Measurements from ENCODE around the gene FUT3.

FUT3 gene

DNA sequence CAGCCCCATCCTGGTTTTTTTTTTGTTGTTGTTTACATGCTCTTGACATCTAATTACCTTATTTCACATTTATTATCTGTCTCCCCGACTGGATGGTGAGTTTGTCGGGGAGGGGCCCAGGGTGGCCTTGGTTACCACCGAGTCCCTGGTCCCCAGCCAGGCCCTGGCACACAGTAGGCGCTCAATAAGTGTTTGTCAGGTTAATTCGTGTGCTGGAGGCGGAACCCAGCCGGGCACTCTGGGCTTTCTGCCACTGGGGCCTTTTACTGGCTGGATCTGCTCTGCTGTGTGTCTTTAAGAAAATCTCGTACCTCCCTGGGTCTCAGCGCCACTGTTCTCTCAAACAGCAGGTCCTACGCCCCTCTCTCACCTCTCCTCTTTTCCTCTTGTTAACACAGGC, 41.8 kb downstream of the FUT3 start:
- TF ChIP-seq, protein P1, sequence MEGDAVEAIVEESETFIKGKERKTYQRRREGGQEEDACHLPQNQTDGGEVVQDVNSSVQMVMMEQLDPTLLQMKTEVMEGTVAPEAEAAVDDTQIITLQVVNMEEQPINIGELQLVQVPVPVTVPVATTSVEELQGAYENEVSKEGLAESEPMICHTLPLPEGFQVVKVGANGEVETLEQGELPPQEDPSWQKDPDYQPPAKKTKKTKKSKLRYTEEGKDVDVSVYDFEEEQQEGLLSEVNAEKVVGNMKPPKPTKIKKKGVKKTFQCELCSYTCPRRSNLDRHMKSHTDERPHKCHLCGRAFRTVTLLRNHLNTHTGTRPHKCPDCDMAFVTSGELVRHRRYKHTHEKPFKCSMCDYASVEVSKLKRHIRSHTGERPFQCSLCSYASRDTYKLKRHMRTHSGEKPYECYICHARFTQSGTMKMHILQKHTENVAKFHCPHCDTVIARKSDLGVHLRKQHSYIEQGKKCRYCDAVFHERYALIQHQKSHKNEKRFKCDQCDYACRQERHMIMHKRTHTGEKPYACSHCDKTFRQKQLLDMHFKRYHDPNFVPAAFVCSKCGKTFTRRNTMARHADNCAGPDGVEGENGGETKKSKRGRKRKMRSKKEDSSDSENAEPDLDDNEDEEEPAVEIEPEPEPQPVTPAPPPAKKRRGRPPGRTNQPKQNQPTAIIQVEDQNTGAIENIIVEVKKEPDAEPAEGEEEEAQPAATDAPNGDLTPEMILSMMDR (IDR thresholded peaks at IDR 0.05; ENCODE audit: low read depth, low read length): no peak
- in situ Hi-C loops (cut with HindIII; ENCODE audit: low sequenced_read_pairs): no loop called here
- no peak overlapping the region for H3K4me3 ChIP-seq (ENCODE audit: low read depth, low read length)
- no peak for DNase-seq (ENCODE audit: low read depth, low spot score)

DNA sequence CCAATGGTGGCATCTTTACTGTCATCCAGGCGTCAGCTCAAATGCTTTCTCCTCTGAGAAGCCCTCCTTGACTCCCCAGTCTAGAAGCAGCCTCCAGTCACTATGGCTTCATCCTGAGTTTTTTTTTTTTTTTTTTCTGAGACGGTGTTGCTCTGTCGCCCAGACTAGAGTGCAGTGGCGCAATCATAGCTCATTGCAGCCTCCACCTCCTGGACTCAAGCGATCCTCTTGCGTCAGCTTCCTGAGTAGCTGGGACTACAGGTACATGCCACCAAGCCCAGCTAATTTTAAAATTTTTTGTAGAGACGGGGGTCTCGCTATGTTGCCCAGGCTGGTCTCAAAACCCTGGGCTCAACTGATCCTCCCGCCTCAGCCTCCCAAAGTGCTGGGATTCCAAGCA, 42.2 kb downstream of the FUT3 start:
- H3K4me3 ChIP-seq (ENCODE audit: low read depth, low read length): no peak overlapping the region
- in situ Hi-C loops (cut with HindIII; ENCODE audit: low sequenced_read_pairs): no loop called here
- TF ChIP-seq, protein P1 (IDR thresholded peaks at IDR 0.05; ENCODE audit: low read depth, low read length): no peak
- no peak for DNase-seq (ENCODE audit: low read depth, low spot score)

DNA sequence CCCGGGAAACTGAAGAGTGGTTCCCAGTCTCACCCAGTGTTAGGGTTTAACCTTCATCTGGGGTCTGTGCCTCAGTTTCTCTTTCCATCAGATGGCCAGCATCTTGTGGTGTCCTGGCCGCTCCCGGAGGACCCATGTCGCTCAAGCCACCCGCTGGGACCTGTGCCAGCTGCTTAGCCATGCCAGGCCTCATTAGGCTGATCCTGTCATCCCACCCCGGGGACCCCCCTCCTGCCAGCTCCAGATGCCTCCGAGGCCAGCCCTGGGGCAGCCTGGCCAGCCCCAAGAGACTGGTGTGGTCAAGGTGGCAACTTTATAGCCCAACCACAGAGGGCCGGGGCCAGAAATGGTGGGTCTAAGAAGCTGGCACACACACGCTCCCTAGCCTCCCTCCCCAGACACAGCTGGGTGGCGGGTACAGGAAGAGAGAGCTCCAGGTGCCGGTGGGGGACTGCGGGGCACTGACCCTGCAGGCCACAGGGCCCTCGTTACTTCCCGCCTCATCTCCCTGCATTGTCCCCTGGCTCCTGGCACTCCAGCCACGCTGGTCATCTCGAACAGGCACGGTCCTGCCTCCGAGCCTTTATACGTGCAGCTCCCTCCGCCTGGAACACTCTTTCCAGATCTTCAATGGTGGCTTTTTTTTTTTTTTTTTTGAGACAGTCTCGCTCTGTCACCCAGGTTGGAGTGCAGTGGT, 43.0 kb downstream of the FUT3 start:
- in situ Hi-C loops (cut with HindIII; ENCODE audit: low sequenced_read_pairs): no loop called here
- TF ChIP-seq, protein P1 (IDR thresholded peaks at IDR 0.05; ENCODE audit: low read depth, low read length): no peak
- no peak overlapping the region for H3K4me3 ChIP-seq (ENCODE audit: low read depth, low read length)
- no peak for DNase-seq (ENCODE audit: low read depth, low spot score)

DNA sequence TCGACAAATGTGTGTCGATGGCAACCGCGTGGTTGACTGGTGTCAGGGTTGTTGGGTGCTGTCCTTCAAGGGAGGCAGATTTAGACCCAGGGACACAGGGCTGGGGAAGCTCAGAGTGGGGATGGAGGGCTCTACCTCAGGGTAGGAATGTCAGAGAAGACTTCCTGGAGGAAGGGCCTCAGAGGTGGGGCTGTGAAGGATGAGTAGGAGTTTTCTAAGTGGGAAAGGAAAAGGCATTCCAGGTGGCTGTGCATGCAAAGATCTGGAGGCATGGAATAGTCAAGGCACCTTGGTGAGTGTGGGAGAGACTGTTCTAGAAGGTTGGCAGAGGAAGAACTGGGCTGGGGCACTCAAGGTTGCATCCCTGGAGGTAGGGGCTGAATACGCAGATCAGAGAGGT, 44.3 kb downstream of the FUT3 start:
- no peak for DNase-seq (ENCODE audit: low read depth, low spot score)
- in situ Hi-C loops (cut with HindIII; ENCODE audit: low sequenced_read_pairs): no loop called here
- H3K4me3 ChIP-seq (ENCODE audit: low read depth, low read length): no peak overlapping the region
- TF ChIP-seq, protein P1 (IDR thresholded peaks at IDR 0.05; ENCODE audit: low read depth, low read length): no peak

DNA sequence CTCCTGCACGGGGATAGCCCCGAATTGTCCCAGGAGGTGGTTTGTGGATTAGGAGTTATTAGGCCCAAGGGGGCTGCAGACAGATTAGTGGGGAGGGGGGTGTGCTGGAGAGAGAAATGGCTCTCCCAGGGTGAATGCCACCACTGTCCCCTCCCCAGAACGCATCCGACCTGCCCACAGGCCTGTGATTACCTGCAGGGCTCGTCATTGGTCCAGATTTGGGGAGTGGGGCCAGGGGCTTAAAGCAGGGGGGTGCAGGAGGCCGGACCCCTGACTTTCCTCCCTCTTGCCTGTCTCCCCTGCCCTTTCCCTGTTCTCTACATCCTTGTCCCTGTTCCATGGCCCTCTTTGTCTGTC, 45.1 kb downstream of the FUT3 start:
- no peak overlapping the region for H3K4me3 ChIP-seq (ENCODE audit: low read depth, low read length)
- TF ChIP-seq, protein P1 (IDR thresholded peaks at IDR 0.05; ENCODE audit: low read depth, low read length): no peak
- in situ Hi-C loops (cut with HindIII; ENCODE audit: low sequenced_read_pairs): no loop called here
- no peak for DNase-seq (ENCODE audit: low read depth, low spot score)

DNA sequence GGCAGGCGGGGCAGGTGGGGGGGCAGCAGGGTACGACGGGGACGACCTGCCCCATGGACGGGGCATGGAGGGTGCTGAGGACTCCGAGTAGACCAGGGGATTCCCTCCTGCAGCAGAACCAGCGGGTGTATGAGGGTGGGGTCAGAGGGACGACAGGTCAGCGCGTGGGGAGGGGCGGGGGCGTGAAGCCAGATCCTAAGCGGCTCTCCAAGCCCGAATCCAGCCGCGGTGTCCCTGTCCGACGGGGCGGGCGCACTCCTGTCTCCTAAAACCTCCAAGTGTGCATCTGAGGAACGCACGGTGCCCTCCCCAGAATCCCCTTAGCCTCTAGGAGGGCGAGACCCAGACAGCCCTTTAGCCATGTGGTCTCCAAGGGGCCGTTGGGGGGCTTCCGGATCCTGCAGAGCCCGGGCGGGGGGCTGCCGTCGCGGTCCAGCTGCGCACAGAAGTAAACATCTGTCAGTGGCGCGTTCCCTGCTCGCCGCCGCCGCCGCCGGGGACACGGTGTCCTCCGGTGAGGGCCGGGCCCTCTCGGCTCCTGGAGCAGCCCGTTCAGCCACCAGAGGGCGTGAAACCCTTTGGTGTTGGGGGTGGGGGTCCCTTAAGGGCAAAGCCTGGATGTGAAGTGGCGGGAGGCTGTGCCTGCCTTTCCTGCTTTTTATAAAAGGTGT, 45.7 kb downstream of the FUT3 start:
- in situ Hi-C loops (cut with HindIII; ENCODE audit: low sequenced_read_pairs): no loop called here
- DNase-seq (ENCODE audit: low read depth, low spot score): peak; percentile 26
- H3K4me3 ChIP-seq (ENCODE audit: low read depth, low read length): no peak overlapping the region
- TF ChIP-seq, protein P1 (IDR thresholded peaks at IDR 0.05; ENCODE audit: low read depth, low read length): peak; percentile 79

Data from astrocyte of the spinal cord (primary cell).